ENCODE results near the gene NCSTN.

NCSTN gene

GRCh38 chr1:160359559-160360226, 16.5 kb downstream of the NCSTN start:
- Histone ChIP-seq H3K9ac (ENCODE audit: low read depth, low read length, poor library complexity) (no peak overlapping the region), H3K14ac (ENCODE audit: low read length) (no peak overlapping the region), H3K27me3 (ENCODE audit: control insufficient read depth in 3 of 3, insufficient read depth in 3 of 3, low read depth in 1 of 3, low read length in 3 of 3) (no peaks in the 10 kb centered on the region), H3K9me3 (replicated peaks in 1 of 2; ENCODE audit: control insufficient read depth in 2 of 2, insufficient read depth in 1 of 2, low read depth in 1 of 2, low read length in 2 of 2) (no peaks in the 10 kb centered on the region), H2BK120ac (ENCODE audit: low read depth, low read length) (no peak overlapping the region), H2BK15ac (ENCODE audit: low read length) (no peak overlapping the region), H2BK12ac (ENCODE audit: low read length) (no peak overlapping the region), H3K4ac (ENCODE audit: low read length) (no peak overlapping the region), H2AFZ (ENCODE audit: low read length) (no peak overlapping the region), H3K4me2 (ENCODE audit: insufficient read depth, low read length, poor library complexity, severe bottlenecking) (no peak overlapping the region), H2BK5ac (ENCODE audit: low read length) (no peak overlapping the region), H2AK5ac (ENCODE audit: low read depth, low read length) (no peak overlapping the region), H3K18ac (ENCODE audit: low read length) (no peak overlapping the region), H3K27ac (replicated peaks; ENCODE audit: low read length) (no peak overlapping the region), H3K23ac (ENCODE audit: low read depth, low read length, poor library complexity) (no peak overlapping the region), H4K8ac (ENCODE audit: low read depth, low read length) (no peak overlapping the region), H3K4me3 (ENCODE audit: low read length in 2 of 2) (no peak overlapping the region), H4K91ac (ENCODE audit: low read depth, low read length, poor library complexity) (no peak overlapping the region), H3K4me1 (ENCODE audit: control insufficient read depth in 2 of 2, insufficient read depth in 1 of 2, low read depth in 1 of 2, low read length in 2 of 2) (peaks cover 12 to 14% of the 10 kb centered on the region in 2 donors), H3K79me1 (ENCODE audit: low read depth, low read length) (no peaks in the 10 kb centered on the region), H3K36me3 (replicated peaks in 1 of 2; ENCODE audit: control insufficient read depth in 2 of 2, insufficient read depth in 2 of 2, low read length in 2 of 2) (peaks cover 43 to 65% of the 10 kb centered on the region in 2 donors)
- no peak for DNase-seq (ENCODE audit: low spot score)
- WGBS, 2 donors (ENCODE audit: extremely low coverage in 2 of 2, insufficient read length in 2 of 2, insufficient replicate concordance in 1 of 2) = no CpG with 5 or more reads among the region's 9 CpGs

GRCh38 chr1:160360227-160360695, 17.1 kb downstream of the NCSTN start:
- Histone ChIP-seq H2BK120ac (ENCODE audit: low read depth, low read length) (no peak overlapping the region), H3K27ac (replicated peaks; ENCODE audit: low read length) (no peak overlapping the region), H3K36me3 (replicated peaks in 1 of 2; ENCODE audit: control insufficient read depth in 2 of 2, insufficient read depth in 2 of 2, low read length in 2 of 2) (peaks cover 39 to 60% of the 10 kb centered on the region in 2 donors), H4K8ac (ENCODE audit: low read depth, low read length) (no peak overlapping the region), H3K4ac (ENCODE audit: low read length) (no peak overlapping the region), H3K18ac (ENCODE audit: low read length) (no peak overlapping the region), H3K4me1 (ENCODE audit: control insufficient read depth in 2 of 2, insufficient read depth in 1 of 2, low read depth in 1 of 2, low read length in 2 of 2) (peaks cover 12 to 14% of the 10 kb centered on the region in 2 donors), H4K91ac (ENCODE audit: low read depth, low read length, poor library complexity) (no peak overlapping the region), H3K4me3 (ENCODE audit: low read length in 2 of 2) (no peak overlapping the region), H2AFZ (ENCODE audit: low read length) (no peak overlapping the region), H2BK12ac (ENCODE audit: low read length) (no peak overlapping the region), H3K27me3 (ENCODE audit: control insufficient read depth in 3 of 3, insufficient read depth in 3 of 3, low read depth in 1 of 3, low read length in 3 of 3) (no peaks in the 10 kb centered on the region), H3K9me3 (replicated peaks in 1 of 2; ENCODE audit: control insufficient read depth in 2 of 2, insufficient read depth in 1 of 2, low read depth in 1 of 2, low read length in 2 of 2) (no peaks in the 10 kb centered on the region), H3K23ac (ENCODE audit: low read depth, low read length, poor library complexity) (no peak overlapping the region), H3K9ac (ENCODE audit: low read depth, low read length, poor library complexity) (no peak overlapping the region), H3K14ac (ENCODE audit: low read length) (no peak overlapping the region), H3K4me2 (ENCODE audit: insufficient read depth, low read length, poor library complexity, severe bottlenecking) (no peak overlapping the region), H3K79me1 (ENCODE audit: low read depth, low read length) (no peaks in the 10 kb centered on the region), H2BK15ac (ENCODE audit: low read length) (no peak overlapping the region), H2AK5ac (ENCODE audit: low read depth, low read length) (no peak overlapping the region), H2BK5ac (ENCODE audit: low read length) (no peak overlapping the region)
- no peak for DNase-seq (ENCODE audit: low spot score)
- WGBS, 2 donors (ENCODE audit: extremely low coverage in 2 of 2, insufficient read length in 2 of 2, insufficient replicate concordance in 1 of 2) = no CpG with 5 or more reads among the region's 8 CpGs

- no peak overlapping the region for H3K27ac ChIP-seq (replicated peaks; ENCODE audit: low read length)
- H3K79me1 ChIP-seq (ENCODE audit: low read depth, low read length) = no peaks in the 10 kb centered on the region
- H3K4ac ChIP-seq (ENCODE audit: low read length) = no peak overlapping the region
- H3K9ac ChIP-seq (ENCODE audit: low read depth, low read length, poor library complexity) = no peak overlapping the region
- H3K4me1 ChIP-seq (ENCODE audit: control insufficient read depth in 2 of 2, insufficient read depth in 1 of 2, low read depth in 1 of 2, low read length in 2 of 2) = peaks cover 12 to 14% of the 10 kb centered on the region in 2 donors
- H3K18ac ChIP-seq (ENCODE audit: low read length) = no peak overlapping the region
- H2AFZ ChIP-seq (ENCODE audit: low read length) = no peak overlapping the region
- H3K36me3 ChIP-seq (replicated peaks in 1 of 2; ENCODE audit: control insufficient read depth in 2 of 2, insufficient read depth in 2 of 2, low read length in 2 of 2) = peaks cover 31 to 50% of the 10 kb centered on the region in 2 donors
- no peak overlapping the region for H3K23ac ChIP-seq (ENCODE audit: low read depth, low read length, poor library complexity)
- H2BK120ac ChIP-seq (ENCODE audit: low read depth, low read length) = no peak overlapping the region
- no peak overlapping the region for H4K8ac ChIP-seq (ENCODE audit: low read depth, low read length)
- no peaks in the 10 kb centered on the region for H3K27me3 ChIP-seq (ENCODE audit: control insufficient read depth in 3 of 3, insufficient read depth in 3 of 3, low read depth in 1 of 3, low read length in 3 of 3)
- H3K4me3 ChIP-seq (ENCODE audit: low read length in 2 of 2) = no peak overlapping the region
- no peaks in the 10 kb centered on the region for H3K9me3 ChIP-seq (replicated peaks in 1 of 2; ENCODE audit: control insufficient read depth in 2 of 2, insufficient read depth in 1 of 2, low read depth in 1 of 2, low read length in 2 of 2)
- no CpG with 5 or more reads among the region's 2 CpGs for WGBS, 2 donors (ENCODE audit: extremely low coverage in 2 of 2, insufficient read length in 2 of 2, insufficient replicate concordance in 1 of 2)
- no peak overlapping the region for H2BK15ac ChIP-seq (ENCODE audit: low read length)
- no peak overlapping the region for H4K91ac ChIP-seq (ENCODE audit: low read depth, low read length, poor library complexity)
- DNase-seq (ENCODE audit: low spot score) = no peak
- H3K4me2 ChIP-seq (ENCODE audit: insufficient read depth, low read length, poor library complexity, severe bottlenecking) = no peak overlapping the region
- H2BK5ac ChIP-seq (ENCODE audit: low read length) = no peak overlapping the region
- no peak overlapping the region for H2BK12ac ChIP-seq (ENCODE audit: low read length)
- H3K14ac ChIP-seq (ENCODE audit: low read length) = no peak overlapping the region
- no peak overlapping the region for H2AK5ac ChIP-seq (ENCODE audit: low read depth, low read length)
Measured at GRCh38 chr1:160361199-160361598, 18.0 kb downstream of the NCSTN start.

GRCh38 chr1:160361814-160362167, 18.6 kb downstream of the NCSTN start:
- WGBS, 2 donors (ENCODE audit: extremely low coverage in 2 of 2, insufficient read length in 2 of 2, insufficient replicate concordance in 1 of 2) = no CpG with 5 or more reads among the region's 4 CpGs
- no peak overlapping the region for H2BK120ac ChIP-seq (ENCODE audit: low read depth, low read length)
- H3K27ac ChIP-seq (replicated peaks; ENCODE audit: low read length) = peak overlapping the region; percentile 74
- no peaks in the 10 kb centered on the region for H3K27me3 ChIP-seq (ENCODE audit: control insufficient read depth in 3 of 3, insufficient read depth in 3 of 3, low read depth in 1 of 3, low read length in 3 of 3)
- no peak overlapping the region for H2BK12ac ChIP-seq (ENCODE audit: low read length)
- H3K4ac ChIP-seq (ENCODE audit: low read length) = no peak overlapping the region
- H3K4me2 ChIP-seq (ENCODE audit: insufficient read depth, low read length, poor library complexity, severe bottlenecking) = no peak overlapping the region
- no peak for DNase-seq (ENCODE audit: low spot score)
- H3K4me1 ChIP-seq (ENCODE audit: control insufficient read depth in 2 of 2, insufficient read depth in 1 of 2, low read depth in 1 of 2, low read length in 2 of 2) = peaks cover 13 to 14% of the 10 kb centered on the region in 2 donors
- H2BK15ac ChIP-seq (ENCODE audit: low read length) = no peak overlapping the region
- H3K9me3 ChIP-seq (replicated peaks in 1 of 2; ENCODE audit: control insufficient read depth in 2 of 2, insufficient read depth in 1 of 2, low read depth in 1 of 2, low read length in 2 of 2) = no peaks in the 10 kb centered on the region
- no peaks in the 10 kb centered on the region for H3K79me1 ChIP-seq (ENCODE audit: low read depth, low read length)
- H3K4me3 ChIP-seq (ENCODE audit: low read length in 2 of 2) = no peak overlapping the region
- no peak overlapping the region for H3K9ac ChIP-seq (ENCODE audit: low read depth, low read length, poor library complexity)
- H3K36me3 ChIP-seq (replicated peaks in 1 of 2; ENCODE audit: control insufficient read depth in 2 of 2, insufficient read depth in 2 of 2, low read length in 2 of 2) = peaks cover 26 to 44% of the 10 kb centered on the region in 2 donors
- no peak overlapping the region for H4K91ac ChIP-seq (ENCODE audit: low read depth, low read length, poor library complexity)
- no peak overlapping the region for H3K23ac ChIP-seq (ENCODE audit: low read depth, low read length, poor library complexity)
- no peak overlapping the region for H4K8ac ChIP-seq (ENCODE audit: low read depth, low read length)
- H2AFZ ChIP-seq (ENCODE audit: low read length) = no peak overlapping the region
- H2BK5ac ChIP-seq (ENCODE audit: low read length) = no peak overlapping the region
- no peak overlapping the region for H3K18ac ChIP-seq (ENCODE audit: low read length)
- no peak overlapping the region for H3K14ac ChIP-seq (ENCODE audit: low read length)
- H2AK5ac ChIP-seq (ENCODE audit: low read depth, low read length) = no peak overlapping the region

All from neuronal stem cell (in vitro differentiated cells).